Fibroblast of lung (primary cell): ENCODE results near the gene RSKR.

ENCODE experiments used
- EZH2 ChIP-seq: IDR thresholded peaks from 2 replicates; pipeline ENCODE4 v1.5.1; 2012; ENCODE audit warnings: low read length, control low read depth, mild to moderate bottlenecking; ENCODE audit errors: missing control alignments
- TF ChIP-seq, protein P1 (sequence below), 2 donors: IDR thresholded peaks in 1 of 2; conservative IDR thresholded peaks in 1 of 2; 1 replicate in 1 of 2; 2 replicates in 1 of 2; pipeline ENCODE4 v1.5.1; 2011 to 2012; ENCODE audit warnings: low read length in 2 of 2, control low read depth in 1 of 2, inconsistent platforms in 1 of 2, low read depth in 1 of 2, mild to moderate bottlenecking in 1 of 2

DNA sequence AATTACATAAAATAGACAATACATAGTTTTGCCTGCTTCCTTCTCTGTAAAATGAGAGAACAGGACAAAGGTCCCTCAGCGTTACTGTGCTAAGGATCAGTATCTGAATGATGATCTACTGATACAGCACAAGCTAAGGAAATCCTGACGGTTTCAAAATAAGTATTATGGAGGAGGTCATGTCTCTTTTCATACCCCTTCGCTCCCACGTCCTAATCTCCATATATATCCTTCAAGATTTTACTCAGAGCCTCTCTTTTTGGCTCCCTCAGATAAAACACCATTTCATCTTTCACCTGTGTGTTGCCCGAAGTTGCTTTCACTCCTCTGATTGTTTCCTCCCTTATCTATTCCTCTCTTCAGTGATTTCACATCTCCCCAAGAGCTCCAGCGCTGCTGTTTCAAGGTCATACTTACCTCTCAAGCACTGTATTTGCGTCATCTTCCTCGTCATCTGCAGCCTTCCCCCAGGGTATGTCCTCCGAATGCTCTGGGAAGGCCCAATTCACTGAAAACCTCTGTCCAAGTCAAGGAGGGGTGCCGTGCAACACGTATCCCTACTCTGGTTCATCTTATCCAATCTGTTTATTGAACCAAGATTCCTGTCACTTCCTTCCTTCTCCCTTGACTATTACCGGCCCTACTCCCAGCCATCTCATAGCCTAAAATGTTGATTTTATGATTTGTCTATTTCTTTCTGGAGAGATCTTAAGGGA is 32.2 kb upstream of the RSKR start:
- TF ChIP-seq, protein P1, sequence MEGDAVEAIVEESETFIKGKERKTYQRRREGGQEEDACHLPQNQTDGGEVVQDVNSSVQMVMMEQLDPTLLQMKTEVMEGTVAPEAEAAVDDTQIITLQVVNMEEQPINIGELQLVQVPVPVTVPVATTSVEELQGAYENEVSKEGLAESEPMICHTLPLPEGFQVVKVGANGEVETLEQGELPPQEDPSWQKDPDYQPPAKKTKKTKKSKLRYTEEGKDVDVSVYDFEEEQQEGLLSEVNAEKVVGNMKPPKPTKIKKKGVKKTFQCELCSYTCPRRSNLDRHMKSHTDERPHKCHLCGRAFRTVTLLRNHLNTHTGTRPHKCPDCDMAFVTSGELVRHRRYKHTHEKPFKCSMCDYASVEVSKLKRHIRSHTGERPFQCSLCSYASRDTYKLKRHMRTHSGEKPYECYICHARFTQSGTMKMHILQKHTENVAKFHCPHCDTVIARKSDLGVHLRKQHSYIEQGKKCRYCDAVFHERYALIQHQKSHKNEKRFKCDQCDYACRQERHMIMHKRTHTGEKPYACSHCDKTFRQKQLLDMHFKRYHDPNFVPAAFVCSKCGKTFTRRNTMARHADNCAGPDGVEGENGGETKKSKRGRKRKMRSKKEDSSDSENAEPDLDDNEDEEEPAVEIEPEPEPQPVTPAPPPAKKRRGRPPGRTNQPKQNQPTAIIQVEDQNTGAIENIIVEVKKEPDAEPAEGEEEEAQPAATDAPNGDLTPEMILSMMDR (conservative IDR thresholded peaks at IDR 0.05 in 1 of 2, IDR thresholded peaks at IDR 0.05 in 1 of 2; ENCODE audit: low read depth in 1 of 2, low read length in 2 of 2) = no peak
- no peak for TF ChIP-seq EZH2
